HG03097 (cell line): ENCODE data around the gene TNS1.

ENCODE experiments used
- ATAC-seq: cut with Tn5 transposase; IDR thresholded peaks from one replicate; pipeline ENCODE4 v1.9.1; 2021; ENCODE audit not compliant: unreplicated experiment, low FRiP score

Gene TNS1

GRCh38 chr2:217839750-217840107 lies 163.1 kb downstream of the TNS1 start:
- no peak for ATAC-seq

GRCh38 chr2:217839073-217839749 lies 163.6 kb downstream of the TNS1 start:
- no peak for ATAC-seq

- ATAC-seq: no peak
Measured at GRCh38 chr2:217838409-217838831, 164.4 kb downstream of the TNS1 start.

GRCh38 chr2:217837530-217837929 lies 165.3 kb downstream of the TNS1 start:
- ATAC-seq: no peak

GRCh38 chr2:217836901-217837491 lies 165.8 kb downstream of the TNS1 start:
- ATAC-seq: no peak

DNA sequence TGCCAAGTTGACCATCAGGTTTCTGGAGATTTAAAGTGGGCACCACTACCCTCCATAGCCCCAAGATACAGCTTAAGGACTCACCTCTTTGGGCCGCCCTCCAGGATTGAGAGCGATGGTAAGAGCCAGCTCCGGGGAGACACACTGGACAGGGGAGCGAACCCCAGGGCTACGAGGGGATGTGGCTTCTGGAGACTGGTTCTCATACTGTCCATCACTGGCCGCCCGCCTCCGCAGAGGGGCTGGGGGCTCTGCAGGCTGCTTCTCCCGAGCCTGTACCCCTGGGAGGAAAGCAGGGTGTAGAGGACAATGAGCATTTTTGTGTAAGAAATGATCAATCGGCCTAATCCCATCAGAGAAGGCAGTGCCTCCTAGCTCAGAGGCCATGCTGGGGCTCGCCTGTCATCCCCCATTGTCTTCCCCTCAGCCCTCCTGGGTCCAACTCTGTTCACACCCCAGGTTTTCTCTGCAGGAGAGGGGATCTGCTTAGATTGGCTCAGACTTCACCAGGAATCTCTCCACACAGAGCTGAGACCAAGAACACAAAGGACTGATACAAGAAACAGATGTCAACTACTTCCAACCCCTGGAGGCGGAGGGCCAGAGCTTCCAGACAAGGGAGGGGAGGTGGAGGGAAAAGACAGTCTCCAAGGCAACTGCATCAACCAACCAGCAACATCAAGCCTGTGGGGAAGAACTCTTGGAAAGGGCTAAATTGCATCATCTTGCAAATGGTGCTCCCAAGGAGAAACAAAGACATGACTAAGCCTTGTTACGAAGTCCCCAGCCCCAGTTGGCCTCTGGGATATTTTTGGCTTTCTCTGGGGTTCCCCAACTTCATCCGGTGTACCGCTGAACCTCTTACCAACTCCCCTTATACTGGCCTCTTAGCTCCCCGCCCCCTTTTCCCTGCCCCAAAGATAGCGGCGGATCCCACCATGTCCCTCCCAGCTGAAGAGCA lies 166.6 kb downstream of the TNS1 start:
- no peak for ATAC-seq

GRCh38 chr2:217834744-217835513 lies 167.9 kb downstream of the TNS1 start:
- ATAC-seq: no peak

- no peak for ATAC-seq
Measured at GRCh38 chr2:217834057-217834620, 168.7 kb downstream of the TNS1 start.

- no peak for ATAC-seq
Measured at GRCh38 chr2:217833439-217833838, 169.4 kb downstream of the TNS1 start.

- no peak for ATAC-seq
Measured at GRCh38 chr2:217832987-217833386, 169.8 kb downstream of the TNS1 start.

DNA sequence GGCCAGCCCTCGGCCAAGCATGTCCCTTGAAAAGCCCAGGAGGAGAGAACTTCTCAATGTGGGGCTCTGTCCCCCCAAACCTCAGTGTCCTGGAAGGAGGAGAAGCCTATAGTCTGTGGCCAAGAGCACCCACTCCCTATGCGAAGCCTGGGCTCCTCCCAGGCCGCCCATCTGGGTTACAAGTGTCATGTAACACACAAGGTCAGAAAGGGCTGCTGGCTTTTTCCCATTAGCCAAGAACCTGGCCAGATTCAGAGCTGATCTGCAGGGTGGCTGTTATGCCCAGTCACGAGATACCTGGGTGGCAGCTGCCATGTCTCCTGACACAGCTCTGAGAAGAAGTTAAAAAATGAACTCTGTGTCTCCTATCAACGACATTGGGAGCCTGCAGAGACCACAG lies 170.7 kb downstream of the TNS1 start:
- no peak for ATAC-seq

DNA sequence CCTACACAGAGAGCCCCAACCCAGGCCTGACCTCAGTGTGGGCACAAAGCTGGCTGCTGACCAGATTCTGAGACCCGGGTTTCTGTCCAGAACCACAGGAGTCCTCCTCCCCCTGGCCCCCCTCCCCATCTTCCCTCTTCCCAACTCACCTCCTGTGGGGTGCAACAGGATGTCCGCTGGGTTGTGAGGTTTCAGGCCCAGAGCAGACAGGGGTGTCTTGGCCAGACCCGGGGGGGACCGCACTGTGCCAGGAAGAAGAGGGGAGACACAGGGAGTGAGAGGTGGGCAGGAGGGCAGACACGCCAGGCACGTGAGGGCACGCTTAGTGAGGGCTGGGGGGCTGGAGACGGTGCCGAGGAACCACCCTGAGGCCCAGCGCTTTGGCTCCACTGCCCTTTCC lies 171.5 kb downstream of the TNS1 start:
- ATAC-seq: no peak

DNA sequence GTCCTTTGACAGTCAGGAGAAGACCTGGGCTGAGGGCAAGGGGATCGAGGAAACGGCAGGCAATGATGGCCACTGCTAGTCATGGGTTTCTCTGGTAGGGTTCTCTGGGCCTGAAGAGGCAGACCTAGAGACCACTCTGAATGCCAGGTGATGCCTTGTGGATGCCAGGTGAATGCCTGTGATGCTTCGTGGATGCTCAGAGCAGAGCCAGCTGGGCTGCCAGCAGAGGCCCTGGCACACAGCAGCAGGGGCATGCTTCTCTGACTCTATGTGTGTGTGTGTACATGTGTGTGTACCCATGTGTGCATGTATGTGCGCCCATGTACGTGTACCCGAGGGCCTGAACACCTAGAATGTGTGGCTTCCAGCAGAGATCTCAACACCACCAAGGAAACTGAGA lies 172.0 kb downstream of the TNS1 start:
- no peak for ATAC-seq

GRCh38 chr2:217830061-217830460 lies 172.7 kb downstream of the TNS1 start:
- ATAC-seq: no peak

GRCh38 chr2:217829420-217829819 lies 173.4 kb downstream of the TNS1 start:
- no peak for ATAC-seq

DNA sequence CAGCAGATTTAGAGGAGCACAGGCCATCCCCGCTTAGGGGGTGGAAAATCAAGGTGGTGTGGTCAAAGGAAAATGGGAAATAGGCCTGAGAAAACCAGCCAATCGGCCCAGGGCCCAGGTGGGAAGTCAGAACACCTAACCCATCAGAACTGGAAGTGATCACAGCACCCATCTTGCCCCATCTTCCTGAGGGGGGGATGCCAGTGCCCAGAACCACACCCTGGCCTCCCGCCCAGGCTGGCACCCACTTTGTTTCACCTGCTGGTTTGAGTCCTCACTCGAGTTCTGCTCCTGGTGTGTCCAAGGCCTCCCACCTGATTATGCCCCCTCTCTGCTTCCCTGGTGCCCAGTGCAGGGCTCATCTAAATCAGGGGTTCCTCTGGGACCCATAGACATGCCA lies 174.5 kb downstream of the TNS1 start:
- ATAC-seq: no peak

DNA sequence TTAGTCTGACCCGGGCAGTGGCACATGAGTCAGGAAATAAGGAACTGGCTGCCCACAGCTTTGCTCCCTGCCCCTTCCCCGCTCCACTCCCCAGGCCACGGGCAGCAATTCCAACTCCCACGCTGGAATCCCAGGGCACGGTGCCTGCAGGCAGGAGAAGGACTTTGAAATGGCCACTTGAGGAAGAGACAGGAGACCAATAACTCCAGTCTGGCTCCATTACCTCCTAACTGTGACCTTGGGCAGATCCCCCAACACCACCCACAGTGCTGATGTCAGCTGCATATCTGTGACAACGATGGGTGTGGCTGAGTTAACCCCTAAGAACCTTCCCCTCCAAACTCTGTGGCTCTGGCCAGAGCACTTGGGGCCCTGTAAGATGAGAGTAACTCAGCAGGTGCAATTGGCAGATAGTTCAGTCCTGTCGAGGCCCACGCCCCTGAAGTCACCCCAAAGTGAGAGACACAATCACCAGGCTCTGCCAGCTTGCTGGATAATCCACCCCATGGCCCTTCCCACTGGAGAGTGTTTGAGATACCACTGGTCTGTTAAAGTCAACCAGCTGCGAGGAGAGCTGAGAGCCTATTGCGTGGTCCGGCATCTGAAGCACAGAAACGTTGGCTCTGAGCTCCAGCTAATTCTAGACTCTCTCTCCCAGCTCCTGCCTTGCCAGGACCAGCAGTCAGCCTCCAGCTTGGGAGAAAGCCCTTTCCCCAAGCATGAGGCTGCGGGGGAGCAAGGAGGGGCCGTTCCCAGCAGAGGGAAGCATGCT lies 175.2 kb downstream of the TNS1 start:
- ATAC-seq: no peak

DNA sequence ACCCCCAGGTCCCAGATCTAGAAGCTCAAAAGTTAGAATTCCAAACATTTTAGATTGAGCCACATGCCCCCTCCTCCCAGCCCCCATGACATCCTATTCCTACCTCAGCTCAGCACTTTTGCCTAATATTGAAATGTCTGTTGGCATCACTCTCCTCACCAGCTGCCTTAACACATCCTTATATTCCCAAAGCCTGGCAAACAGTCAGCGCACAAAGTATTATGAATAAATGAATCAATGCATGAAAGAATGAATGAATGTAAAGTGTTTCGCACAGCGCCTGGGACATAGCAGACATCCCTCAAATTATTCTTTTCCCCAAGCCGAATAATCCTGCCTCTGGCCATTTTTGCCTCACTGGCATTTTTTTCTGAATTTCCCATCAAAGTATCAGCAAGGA lies 175.8 kb downstream of the TNS1 start:
- no peak for ATAC-seq

GRCh38 chr2:217826520-217826919 lies 176.3 kb downstream of the TNS1 start:
- no peak for ATAC-seq
